DMS153 (cell line): ENCODE measurements around the gene SEC22C.
A peak's percentile ranks its signal among the peaks of the same experiment; 100 is the strongest.

Source experiments
- DNase-seq: peaks from one replicate; lab custom pipeline; 2025; lab: John Stamatoyannopoulos, UW

SEC22C gene

DNA sequence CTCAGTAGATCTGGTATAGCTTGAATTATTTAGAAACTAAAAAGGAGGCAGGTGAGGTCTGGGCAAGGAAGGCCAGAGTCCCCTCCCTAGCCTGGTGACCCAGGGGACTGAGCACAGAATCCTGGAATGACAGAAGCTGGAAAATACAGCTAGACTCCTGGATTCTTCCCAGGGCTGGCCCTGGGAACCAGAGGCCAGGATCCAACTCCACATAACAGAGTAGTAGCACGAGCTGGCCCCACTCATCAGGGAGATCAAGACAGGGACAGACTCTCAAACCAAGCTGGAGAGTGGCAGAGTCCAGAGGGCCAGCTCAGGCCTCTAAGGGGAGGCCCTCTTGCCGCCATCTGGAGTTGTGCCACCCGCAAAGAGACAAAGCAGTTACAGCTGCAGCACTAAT lies 68.6 kb downstream of the SEC22C start:
- DNase-seq: no peak

DNA sequence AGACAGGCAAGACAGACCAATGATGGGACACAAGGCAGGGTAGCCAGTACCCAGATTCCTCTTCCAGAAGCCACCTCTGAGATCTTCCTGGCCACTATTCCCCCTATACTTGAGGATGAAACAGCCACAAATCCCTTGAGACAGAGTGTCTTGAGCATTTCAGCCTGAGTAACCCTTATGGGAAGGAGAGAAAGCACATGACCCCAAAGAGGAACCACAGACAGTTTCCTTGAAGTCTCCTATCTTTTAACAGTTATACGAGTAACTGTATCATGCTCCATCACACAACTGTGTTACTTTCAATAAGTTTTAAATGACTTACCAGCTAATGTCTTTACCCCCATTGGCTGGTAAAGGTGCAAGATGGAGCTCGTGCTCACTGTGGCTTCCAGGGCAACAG lies 70.0 kb downstream of the SEC22C start:
- no peak for DNase-seq

DNA sequence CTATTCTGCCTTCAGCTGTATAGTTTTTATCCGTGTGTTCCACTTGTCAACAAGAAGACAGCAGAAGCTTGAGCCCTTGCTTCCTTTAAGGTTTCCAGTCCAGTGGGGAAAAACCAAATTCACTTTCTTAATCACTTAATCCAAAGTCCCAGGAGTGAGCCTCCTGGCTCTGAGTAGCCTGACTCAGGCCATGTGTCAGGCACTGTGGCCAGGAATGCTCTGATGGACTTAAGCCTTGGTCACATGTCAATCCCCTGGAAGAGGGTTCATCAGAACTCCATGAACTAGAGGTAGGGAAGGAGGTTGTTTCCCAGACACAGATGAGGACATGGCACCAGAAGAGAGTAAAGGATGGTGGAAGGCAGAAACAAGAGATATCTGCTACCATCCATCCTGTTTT lies 70.6 kb downstream of the SEC22C start:
- no peak for DNase-seq

DNA sequence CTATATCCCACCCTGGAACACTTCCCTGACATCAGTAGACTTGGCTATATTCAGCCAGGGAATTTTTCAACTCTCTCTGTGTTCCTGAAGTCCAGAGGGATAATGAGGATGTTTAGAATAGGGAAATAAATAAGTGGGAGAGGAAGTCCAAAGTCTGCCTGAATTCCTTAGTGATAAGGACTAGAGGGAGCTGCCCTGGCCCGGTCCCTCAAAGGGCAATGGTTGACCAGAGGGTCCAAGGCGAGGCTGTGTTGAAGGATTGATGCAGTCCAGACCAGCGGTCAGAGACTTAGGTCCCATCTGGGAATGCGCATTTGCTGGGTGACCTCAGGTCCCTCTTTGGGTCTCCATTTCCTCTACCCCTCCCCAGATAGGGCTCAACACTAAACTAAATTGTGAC lies 71.4 kb downstream of the SEC22C start:
- DNase-seq: no peak

DNA sequence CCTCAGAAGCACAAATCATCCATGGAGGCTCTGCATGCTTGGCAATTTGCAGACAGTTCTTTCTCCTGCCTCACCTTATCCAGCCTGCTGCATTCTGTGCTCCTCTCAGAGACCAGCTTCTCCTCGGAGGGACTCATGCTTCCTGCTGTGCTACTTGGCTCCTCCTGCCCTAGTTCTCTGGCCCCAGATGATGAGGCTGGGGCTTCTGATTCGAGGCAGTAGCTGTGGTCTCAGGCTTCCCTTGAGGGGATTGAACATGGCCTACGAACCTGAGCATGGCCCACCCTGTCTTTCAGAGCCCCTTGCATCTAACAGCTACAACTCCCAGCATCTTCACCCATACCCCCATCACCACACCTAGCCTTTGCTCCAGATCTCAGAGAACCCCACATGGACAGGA lies 72.7 kb downstream of the SEC22C start:
- DNase-seq: no peak

DNA sequence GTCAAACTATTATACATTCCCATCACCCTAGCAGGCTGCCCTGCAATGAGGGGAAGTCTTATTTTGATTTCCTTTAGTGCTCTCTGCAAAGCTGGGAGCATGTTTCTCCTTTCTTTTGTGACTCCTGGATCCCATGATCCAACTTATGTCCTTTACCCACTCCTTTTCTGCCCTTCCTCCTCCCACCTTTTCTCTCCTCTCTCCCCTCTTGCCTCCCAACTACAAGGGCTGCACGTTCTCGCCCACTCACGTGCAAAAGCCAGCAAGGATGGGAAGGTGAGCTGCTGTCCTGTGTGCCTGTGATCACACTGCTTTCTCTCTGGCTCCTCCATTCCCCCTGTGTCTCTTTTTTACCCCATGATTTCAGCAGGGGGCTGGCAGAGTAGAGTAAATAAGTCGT lies 73.2 kb downstream of the SEC22C start:
- no peak for DNase-seq

DNA sequence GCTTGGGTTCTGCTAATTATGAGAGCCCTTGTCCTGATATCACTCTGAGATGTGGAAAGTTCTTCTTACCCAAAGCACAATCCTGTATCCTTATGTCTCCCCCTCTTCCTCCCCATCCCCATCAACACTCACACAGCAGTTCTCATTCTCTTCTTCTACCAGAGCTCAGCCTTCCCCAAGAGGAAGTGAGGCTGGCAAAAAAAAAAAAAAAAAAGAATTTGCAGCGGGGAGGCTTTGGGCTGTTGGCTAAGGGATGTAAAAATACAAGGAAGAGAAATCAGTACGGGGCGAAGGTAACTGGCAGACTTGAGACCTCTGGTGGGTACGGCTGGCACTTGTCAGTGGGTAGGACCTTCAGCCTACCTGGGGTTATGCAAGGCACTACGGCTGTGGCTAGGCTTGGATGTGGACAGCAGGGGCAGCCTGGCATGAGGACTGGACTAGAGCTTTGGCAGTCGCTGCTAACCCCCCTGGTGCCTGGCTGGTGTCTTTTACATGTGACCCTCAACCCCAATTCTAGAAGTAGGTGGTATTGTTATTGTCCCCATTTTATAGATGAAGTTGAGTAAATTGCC lies 73.9 kb downstream of the SEC22C start:
- DNase-seq: no peak

DNA sequence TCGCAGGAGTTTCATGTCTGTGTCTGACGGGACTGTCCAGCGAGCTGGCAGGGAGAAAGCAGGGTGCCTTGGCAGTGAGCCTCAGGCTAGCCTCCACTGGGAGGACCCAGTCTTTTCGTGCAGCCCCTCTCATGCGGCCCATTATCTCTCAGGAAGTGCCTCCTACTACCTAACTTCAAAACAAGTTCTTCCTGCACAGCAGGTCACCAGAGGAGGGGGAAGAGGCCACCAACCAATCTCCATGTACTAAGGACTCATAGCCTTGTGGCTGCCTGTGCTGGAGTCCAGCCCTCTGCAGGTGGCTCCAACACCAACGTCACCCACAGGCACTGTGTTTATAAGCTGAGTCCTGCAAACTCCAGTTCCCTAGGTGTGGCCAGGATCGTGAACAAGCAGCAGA lies 74.5 kb downstream of the SEC22C start:
- no peak for DNase-seq

DNA sequence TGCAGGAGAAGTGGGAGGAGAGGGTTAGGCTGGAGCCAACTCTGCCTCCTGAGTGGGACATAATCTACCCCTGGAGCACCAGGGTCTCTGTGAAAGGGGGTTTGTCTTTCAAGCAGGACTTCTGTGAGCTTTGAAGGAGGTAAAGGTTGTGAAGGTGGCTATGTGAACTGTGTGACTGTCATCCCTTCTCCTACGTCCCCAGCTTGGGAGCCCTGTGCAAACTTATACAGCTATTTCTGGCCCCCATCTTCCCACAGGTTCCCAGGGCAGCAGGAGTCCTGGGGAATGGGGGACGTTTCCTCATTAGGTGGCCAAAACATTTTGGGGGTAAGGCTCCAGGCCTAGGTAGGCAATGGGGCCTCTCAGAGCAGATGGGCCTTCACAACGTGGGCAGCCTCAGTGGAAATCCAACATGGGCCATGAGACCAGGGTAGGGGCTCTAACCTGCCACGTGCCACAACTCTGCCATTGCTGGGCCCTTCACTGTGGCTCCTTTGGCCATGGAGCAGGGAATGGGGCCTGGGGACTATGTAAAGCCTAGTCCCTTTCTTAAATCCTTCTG lies 75.8 kb downstream of the SEC22C start:
- no peak for DNase-seq

DNA sequence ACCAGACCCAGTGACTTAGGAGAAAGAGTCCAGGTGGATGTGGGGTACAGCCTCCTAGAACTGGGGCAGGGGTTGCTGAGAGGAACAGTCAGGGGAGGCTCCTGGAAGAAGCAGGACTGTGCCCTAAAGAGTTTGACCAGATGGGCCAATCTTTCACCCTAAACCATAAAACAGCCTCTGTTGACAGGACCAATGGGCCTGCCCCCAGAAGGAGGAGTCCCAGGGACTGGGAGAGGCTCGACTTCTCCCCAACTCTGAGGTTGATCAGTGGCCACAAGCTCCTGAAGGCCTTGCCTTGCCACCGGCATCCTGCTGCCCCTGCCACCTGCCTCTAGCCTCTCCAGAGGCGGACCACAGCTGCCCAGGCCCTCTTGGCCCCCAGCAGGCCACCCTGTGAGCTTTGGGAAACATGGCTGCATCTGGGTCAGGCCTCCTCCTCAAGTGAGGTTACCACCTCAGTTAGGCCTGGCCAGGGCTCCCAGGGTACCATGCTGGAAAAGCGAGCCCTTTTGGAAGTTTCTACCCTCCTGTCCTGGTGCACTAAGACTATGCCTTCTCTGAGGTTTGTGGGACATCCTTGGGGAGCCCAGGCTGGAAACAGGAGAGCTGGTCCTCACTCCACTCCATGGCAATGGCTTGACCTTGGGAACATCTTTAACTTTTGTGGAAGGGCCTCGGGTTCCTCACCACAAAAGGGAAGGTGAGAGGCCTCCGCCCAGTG lies 76.5 kb downstream of the SEC22C start:
- DNase-seq: no peak

DNA sequence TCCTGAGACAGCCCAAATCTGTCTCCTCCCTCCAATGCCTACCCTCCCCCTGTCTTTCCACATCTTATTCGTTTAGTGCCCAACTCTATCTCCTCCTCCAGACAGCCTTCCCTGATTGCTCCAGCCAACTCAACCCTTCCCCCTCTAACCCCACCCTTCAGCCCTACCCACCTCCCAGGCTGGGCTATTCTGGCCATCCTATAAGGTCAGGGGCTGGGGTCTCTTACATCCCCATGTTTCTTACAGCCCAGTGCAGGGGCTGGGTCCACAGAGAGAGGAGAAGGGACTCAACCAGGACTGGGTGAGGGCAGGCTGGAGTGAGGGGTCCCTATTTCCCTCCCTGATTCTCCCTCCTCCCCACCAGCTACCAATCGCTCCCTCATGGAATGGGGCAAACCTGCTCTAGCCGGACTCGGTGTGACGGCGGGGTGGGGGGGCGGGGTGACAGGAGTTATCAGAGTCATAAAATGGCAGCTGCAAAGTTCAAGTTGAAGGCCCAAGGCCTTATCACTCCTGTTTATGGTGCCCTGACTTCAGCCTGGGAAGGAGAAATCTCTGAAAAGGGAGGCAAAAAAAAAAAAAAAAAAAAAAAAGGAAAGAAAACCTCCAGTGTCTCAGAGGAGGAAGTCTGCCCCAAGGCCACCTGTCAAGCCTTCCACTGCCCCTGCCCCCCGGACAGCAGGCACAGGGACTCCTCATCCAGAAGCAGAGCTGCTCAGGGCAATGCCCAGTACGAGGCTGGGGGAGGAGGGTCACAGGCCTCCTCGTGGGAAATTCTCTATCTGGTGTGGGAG lies 77.2 kb downstream of the SEC22C start:
- no peak for DNase-seq

DNA sequence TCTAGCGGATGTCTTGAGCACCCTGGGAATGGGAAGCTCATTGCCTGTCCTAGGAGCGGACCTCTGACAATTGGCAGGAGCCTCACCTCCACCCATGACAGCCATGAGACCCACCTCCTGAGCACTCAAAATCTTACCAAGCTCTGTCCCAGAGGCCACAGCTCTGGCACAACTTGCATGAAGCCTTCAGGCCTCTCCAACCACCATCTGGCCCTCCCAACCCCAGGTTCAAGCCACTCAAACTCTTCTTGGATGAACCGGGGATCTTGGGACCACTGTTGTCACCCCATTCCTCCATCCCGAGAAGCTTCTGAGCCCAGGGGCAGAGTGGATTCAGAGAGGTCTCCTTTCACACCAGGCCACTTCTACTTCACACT lies 77.8 kb downstream of the SEC22C start:
- DNase-seq: no peak

DNA sequence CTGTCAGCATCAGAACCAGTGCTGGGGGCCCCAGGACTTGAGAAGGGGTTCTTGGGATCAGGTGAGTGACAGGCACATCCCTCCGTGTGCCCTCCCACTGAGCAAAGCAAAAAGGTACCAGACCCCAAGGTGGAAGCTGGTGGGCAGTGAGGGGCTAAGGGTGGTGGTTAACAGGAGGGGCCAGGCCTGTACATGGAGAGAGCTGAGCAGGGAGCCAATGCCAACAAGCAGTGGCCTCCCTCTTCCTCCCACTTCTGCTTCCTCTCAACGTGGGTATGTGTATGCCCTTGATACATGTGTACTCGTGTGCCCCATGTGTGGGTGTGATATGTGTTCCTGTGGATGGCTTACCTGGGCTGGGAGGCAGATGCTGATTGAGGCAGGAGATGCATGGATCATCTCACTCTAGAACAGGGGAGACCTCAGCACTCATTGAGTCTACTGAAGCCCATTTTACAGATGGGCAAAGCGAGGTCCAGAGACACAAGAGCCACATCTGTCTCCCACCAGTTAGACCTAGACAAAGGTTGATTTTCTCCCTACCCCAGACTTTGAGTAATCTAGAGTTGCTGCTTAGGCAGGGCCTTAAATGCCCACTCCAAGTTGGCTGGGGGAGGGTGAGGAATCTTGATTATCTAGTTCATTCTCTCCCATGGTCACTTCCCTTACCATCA lies 78.4 kb downstream of the SEC22C start:
- DNase-seq: no peak

DNA sequence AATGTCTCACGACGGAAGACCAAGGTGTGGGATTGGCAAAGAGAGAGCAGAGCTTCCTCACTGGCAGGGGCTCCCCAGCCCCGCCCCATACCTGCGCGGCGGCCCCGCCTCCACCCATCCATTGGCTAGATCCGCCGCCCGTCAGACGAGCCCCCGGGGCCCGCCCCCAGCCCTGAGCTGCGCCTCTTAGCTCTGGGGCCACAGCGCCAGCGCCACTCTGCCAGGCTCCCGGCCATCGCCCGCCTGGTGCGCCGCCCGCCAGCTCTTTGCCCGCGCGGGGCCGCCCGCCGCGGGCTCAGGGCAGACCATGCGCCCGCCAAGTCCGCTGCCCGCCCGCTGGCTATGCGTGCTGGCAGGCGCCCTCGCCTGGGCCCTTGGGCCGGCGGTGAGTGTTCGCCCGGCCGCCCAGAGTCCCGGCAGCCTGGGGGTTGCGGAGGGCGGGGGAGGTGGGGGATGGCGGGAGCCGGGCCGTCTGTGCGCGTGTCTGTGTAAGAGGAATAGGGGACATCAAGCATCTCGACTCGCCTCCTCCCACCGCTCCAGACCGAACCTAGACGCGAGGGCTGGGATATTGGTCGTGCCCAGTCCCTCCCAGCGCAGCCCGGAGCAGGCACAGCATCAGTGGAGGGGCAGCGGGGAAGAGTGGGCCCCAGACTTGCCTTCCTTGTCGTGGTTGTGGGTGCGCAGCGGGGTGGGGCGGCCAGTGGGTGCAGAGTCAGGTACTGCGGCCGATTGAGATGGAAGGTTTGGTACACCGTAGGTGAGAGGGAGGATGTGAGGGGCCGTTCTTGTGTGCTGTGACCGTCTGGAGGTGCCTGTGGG lies 79.1 kb downstream of the SEC22C start, which contains the start of gene VIPR1:
VIPR1 (plus strand) TSS at position 215 of the 822 bp plus-strand sequence; CDS start at position 308, 93 bp downstream.
- DNase-seq: peak; percentile 68

DNA sequence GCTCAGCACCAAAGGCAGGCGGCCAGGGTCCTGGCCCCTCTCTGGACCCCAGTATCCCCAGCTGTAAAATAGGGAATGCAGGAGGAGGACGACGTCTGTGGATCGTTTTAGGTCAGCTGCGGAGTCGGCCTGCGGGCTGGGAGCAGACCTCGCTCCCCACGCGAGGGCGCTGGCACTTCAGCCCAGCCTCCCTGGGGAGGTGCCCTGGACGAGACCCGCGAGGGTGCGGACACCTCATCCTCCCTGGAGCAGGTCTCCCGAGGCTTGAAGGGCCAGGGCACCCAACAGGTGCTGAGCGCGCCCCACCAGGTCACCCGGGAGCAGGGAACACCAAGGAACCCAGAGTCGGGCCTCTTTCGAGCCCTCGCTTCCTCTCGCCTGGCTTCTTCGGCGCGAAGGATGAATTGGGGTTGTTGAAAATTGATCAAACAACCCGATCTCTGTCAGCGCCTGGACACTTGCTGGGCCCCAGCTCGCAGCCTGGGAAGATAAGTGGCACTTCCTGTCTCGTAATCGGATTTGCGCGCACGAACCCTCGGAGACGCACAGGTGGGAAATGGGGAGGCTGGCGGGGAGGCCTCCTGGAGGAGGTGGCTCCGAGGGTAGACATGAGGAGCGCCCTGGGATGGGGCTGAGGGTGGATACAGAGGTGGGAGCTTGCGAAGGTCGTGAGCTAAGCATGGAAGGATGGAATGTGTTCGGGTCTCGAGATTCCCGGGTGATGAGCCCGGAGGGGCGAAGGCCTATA lies 79.9 kb downstream of the SEC22C start:
- no peak for DNase-seq

DNA sequence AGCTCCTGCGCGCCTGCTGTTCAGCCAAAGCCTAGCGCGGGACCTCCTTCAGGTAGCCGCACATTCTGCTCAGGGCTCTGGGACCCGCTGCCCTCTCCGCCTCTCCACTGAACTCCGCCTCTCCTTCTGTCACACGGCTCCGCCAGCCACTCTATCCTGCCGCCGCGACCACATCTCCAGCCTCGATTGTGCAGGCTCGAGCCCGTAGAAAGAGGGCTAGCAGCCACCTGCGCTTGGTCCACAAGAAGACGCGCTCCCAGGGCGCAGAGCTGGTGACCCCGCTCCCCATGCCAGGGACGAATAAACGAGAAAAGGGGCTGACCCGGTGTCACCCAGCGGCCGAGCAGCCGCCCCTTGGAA lies 80.5 kb downstream of the SEC22C start:
- DNase-seq: no peak

DNA sequence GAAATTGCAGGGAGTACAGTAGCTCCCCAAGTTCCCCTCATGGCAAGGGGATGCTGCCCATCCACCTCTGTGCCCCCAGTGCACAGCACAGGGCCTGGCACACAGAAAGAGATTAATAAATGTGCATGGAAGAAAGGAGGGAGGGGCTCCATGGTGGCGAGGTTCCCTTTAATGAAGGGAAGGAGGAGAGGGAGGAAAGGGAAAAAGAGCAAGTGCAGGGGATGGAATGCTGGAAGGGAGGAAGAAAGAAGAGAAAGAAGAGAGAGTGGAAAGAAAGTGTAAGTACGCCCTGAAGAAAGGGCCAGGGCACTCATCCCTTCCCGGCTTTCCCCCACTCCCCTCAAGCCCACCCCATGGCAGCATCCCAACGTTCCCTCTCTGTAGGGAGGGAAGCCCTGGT lies 80.9 kb downstream of the SEC22C start:
- no peak for DNase-seq

DNA sequence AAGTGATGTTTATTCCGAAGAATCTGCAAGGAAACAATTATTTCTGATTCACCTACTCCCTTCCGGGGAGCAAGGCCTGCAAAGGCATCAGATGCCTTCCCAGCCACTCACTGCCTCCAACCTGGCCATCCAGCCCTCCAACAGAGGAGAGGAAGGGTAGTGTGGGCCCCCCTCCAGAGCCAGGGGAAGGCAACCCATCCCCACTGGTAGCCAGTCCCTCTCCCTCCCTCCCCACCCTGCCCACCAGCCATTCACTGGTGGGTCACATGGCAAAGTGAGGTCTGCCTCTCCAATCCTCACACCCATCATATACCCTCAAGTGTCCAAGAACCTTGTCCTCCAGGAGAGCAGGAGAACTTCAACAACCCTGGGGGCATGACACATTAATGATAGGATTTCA lies 81.7 kb downstream of the SEC22C start:
- no peak for DNase-seq

DNA sequence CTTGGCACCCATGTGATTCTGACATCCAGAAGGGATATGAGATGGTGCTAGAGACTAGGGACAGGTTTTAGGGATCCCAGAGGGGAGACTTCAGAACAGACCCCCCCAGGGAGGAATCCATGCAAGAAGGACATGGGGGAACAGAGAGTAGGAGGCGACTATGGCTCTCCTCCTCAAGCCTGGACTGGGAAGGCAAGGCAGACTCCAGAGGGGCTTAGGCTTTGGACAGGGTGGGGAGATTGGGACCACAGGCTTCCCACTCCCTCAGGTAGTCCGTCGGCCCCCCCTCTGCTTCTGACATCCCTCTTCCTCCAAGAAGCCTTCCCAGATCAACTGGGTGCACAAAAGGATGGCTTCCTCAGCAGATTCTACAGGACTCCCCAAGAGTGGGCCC lies 82.3 kb downstream of the SEC22C start:
- DNase-seq: no peak

DNA sequence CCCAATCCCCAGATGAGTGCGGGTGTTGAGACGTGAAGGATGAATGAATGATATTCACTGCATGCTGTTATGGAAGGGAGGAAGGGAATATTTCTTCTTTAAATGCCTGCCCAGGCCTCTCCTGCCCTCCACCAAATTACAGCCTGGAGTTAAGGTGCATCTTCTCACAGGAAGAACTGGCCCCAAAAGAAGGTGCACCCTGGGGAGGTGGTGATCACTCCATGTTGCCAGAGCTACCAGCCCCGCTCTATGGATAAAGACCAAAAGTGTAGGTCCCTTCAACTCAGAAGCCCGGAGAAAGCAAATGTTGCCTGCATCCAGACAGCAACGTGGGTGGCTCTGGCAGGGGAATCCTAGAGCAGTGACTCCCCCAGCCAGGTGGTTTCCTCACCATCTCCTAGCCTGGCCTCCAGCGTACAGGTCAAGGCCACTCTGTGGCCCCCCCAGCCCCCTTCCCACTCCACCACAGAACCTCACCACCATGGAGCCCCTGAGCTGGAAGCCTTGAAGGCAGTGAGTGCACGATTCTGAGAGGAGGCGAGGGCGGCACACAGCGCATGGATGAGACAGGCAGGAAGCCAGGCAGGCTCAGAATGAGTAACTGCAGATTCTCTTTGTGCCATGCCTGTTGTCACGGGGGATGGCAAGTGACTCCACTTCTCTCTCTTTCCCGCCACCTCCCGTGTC lies 82.8 kb downstream of the SEC22C start:
- DNase-seq: no peak
